Measurements from ENCODE around the gene MRPL48.
"Not testable (repeated sequence)": the region's sequence is repeated elsewhere in the genome, so short reads cannot be mapped to it uniquely, and the experiment has no call there.

MRPL48 gene

DNA sequence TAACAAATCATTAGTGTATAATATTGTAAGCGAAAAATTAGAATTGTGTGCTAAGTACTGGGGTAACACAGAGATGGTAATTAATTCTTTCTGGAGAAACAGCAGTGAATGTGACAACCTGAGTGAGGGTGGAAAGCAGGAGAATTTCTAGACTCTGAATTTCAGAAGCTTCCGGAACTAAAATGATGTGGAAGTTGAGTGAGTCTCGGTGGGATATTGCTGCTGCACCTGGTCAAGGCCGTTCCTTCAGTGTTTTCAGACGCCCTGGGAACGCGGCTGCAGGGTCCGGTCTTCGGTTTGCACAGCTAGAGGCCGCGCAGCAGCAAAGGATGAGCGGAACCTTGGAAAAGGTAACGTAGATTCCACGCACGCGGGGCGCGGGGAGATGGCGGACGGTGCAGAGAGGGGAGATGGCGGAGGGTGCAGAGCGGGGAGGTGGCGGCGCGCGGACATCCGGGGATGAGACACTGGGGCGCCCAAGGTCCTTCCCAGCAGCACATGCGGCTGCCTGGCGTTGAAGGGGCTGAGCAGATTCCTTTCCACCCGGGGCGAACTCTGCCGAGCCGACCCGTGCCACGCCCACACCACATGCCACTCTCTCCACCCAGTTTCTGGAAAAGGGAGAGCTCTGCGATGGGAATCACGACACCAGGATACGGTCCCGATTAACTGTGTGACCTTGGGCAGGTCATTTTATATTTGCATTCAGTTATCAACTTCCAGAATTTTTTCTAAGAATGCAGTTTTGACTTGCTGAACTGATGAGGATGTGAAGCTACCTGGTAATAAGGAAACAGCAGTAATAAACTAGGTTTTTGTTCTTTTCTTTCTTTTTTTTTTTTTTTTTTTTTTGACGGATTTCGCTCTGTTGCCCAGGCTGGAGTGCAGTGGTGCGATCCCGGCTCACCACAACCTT lies at the start of gene MRPL48:
Gene MRPL48, plus strand, starts transcription at position 232 of the 916 bp plus-strand sequence. Its CDS starts 98 bp downstream, at position 330.
- peak; percentile 86 for DNase-seq

DNA sequence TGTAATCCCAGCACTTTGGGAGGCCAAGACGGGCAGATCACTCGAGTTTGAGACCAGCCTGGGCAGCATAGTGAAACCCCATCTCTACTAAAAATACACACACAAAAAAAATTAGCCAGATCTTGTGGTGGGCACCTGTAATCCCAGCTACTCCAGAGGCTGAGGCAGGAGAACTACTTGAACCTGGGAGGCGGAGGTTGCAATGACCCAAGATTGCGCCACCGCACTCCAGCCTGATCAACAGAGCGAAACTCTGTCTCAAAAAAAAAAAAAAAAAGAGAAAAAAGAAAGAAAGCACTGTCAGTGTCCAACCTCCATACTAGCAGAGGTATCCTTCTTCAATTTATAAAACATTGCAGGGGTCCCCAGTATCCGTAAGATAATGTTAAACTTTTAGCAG lies 44.6 kb upstream of the MRPL48 start:
- DNase-seq, result no peak

DNA sequence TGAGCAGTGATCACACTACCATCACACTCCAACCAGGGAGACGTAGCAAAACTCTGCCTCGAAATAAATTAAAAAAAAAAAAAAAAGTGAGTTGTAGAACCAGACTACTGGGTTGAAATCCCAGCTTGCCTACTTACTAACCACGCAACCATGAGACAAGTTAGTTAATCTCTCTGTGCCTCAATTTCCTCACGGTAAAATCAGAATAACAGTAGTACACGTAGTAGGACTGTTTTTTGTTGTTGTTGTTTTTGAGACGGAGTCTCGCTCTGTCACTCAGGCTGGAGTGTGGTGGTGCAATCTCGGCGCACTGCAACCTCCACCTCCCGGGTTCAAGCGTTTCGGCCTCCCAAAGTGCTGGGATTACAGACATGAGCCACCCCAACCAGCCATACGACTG lies 41.0 kb upstream of the MRPL48 start:
- no peak for DNase-seq

DNA sequence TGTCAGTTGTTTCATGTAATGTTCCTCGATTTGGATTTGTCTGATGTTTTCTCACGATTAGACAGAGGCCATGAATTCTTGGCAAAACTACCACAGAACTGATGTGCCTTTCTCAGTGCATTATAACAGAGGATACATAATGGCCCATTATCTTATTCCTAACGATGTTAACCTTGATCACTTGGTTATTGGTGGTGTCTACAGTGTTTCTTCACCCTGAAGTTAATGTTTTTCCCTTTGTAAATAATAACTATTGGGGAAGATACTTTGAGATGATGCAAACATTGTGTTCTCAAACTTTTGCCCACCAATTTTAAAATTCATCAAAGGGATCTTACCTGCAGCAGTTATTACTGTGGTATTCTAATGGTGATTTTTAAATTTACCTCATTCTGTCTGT lies 39.9 kb upstream of the MRPL48 start:
- no peak for DNase-seq

DNA sequence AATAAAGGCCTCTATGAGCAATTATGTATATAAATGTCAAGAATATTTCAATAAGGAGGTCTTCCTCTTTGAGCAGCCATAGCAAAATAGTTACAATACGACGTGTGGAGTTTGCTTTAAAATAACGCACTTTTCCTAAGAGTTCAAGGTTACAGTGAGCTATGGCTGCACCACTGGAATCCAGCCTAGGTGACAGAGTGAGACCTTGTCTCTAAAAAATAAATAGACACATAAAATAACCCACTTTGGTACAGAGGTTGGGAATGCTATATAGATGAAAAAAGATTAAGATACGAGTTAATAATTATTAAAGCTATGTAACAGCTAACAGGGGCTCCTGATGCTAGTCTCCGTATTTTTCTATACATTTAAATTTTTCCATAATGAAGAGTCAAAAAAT lies 39.4 kb upstream of the MRPL48 start:
- no peak for DNase-seq

DNA sequence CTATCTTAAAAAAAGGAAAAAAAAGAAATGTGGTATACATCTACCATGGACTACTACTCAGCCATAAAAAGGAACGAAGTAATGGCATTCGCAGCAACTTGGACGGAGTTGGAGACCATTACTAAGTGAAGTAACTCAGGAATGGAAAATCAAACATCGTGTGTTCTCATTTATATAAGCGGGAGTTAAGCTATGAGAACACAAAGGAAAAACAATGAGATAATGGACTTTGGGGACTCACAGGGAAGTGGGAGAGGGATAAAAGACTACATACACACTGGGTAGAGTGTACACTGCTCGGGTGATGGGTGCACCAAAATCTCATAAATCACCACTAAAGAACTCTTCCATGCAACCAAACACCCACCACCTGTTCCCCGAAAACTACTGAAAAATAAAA lies 38.6 kb upstream of the MRPL48 start:
- no peak for DNase-seq

DNA sequence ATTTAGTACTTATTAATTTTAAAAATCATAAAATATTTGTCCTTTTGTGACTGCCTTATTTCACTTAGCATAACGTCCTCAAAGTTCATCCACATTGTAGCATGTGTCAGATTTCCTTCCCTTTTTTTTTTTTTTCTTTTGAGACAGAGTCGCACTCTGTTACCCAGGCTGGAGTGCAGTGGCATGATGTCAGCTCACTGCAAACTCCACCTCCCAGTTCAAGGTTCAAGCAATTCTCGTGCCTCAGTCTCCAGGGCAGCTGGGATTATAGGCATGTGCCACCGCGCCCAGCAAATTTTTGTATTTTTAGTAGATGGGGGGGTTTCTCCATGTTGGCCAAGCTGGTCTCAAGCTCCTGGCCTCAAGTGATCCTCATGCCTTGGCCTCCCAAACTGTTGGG lies 37.4 kb upstream of the MRPL48 start:
- DNase-seq, result no peak

DNA sequence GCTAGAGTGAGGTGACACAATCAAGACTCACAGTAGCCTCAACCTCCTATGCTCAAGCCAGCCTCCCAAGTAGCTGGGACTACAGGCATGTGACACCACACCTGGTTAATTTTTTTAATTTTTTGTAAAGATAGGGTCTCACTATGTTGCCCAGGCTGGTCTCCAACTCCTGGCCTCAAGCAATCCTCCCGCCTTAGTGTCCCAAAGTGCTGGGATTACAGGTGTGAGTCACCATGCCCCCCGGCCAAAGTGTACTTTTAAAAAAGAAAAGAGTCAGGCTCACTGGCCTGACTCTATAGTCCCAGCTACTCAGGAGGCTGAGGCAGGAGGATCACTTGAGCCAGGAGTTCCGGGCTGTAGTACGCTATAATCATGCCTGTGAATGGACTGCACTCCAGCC lies 36.8 kb upstream of the MRPL48 start:
- not testable (repeated sequence) for DNase-seq

DNA sequence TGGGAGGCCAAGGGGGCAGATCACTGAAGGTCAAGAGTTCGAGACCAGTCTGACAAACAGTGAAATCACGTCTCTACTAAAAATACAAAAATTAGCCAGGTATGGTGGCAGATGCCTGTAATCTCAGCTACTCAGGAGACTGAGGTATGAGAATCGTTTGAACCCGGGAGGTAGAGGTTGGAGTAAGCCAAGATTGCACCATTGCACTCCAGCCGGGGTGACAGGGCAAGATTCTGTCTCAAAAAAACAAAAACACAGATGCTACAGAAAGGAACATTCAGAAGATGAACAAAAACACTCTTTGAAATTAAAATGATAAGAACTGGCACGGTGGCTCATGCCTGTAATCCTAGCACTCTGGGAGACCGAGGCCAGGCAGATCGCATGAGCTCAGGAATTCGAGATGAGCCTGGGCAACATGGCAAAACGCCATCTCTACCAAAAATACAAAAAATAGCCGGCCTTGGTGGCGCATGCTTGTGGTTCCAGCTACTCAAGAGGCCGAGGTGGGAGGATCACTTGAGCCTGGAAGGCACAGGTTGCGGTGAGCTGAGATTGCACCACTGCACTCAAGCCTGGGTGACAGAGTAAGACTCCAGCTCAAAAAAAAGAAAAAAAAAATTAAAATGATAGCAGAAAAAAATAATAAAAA lies 35.3 kb upstream of the MRPL48 start:
- DNase-seq, result no peak

DNA sequence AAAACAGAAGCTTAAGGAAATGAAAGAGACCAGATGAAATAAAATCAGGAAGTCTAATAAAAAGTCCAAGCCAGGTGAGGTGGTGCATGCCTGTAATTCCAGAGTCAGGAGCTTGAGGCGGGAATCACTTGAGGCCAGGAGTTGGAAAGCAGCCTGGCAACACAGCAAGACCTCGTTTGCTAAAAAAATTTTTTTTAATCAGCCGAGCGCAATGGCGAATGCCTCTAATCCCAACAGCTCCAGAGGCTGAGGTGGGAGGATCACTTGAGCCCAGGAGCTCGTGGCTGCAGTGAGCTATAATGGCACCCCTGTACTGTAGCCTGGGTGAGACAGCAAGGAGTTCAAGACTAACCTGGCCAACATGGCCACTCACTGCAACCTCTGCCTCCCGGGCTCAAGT lies 34.8 kb upstream of the MRPL48 start:
- DNase-seq, result no peak

DNA sequence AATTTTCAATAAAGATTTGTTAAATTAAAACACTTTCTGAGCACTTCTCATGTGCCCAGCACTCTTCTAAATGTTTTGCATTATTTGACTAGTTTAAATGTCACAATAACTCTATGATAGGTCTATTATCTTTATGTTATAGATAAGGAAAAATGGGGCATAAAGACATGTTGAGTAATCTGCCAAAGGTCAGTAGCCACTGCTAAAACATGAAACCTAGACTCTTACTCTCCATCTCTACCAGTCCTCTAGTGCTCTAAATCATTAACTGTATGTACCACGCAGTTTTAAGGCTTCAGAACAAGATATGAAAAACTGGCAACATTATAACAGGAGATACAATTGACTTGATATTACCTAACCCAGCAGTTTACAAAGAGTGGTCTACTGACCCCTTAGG lies 33.7 kb upstream of the MRPL48 start:
- no peak for DNase-seq

DNA sequence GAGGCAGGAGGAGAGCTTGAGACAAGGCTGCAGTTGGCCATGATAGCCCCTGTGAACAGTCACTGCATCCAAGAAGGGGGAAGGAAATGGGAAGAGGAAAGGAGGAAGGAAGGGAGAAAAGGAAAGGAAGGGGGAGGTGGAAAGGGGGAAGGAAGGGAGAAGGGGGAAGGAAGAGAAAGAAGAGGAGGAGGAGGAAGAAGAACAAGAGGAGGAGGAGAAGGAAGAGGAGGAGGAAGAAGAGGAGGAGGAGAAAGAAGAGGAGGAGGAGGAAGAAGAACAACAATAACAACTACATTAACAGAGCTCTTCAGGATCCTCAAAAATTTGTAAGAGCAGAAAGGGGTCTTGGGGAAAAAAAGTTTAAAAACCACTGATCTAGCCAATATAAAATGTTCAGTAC lies 32.0 kb upstream of the MRPL48 start:
- no peak for DNase-seq

DNA sequence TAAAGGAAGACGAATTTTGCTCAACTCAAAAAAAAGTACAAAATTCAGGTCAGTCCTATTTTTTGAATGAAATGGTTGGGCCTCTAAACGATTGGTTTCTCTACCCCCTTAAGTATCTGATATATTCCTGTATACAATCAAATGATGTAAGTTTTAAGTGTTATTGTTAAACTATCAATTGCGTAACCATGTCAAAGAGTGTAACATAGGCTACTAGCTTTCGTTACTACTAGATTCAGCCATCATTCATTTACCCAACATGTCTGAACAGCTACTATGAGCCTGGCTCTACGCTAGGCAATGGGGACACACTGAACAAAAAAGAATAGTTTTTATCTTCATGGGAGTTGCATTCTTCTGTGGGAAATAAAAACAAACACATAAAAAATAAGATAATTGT lies 30.1 kb upstream of the MRPL48 start:
- no peak for DNase-seq

DNA sequence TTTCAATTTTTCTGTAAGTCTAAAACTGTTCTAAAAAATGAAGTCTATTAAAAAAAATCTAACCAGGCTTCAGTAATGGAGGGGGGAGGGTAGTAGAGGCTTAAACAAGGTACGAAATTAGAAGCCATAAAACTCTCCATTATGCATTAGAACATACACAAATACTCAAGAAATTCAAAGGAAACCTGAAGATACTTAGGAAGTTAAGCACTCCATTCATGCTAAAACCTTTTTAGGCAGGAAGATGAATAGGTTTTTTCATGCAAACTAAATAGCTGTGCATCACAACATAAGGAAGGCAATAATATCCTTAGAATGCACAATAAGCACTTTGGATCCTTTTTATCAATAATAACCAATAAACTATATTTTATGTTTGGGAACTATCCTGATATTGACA lies 29.2 kb upstream of the MRPL48 start:
- DNase-seq, result no peak

DNA sequence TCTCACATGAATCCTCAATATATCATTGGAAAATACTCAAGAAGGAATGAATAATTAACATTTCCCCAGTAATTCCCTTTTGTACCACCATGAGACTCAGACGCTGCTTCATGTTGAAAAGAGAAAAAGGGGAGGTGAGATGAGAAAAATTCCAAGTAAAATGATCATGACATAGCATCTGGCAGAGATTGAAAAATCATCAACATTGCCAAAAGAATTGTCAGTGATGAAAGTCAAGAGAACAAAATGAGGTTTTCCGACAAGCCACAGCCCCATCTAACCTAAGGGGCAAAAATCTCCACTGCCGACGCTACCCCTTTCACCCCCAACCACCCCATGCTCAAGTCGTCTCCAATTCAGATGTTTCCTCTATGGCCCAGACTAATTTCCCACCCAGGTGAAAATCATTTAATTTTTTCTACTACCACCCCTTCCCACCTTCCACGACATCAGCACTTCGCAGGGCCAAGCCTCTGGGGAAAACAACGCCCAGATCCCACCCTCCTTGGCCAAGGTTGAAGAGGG lies 28.0 kb upstream of the MRPL48 start:
- DNase-seq, result no peak

DNA sequence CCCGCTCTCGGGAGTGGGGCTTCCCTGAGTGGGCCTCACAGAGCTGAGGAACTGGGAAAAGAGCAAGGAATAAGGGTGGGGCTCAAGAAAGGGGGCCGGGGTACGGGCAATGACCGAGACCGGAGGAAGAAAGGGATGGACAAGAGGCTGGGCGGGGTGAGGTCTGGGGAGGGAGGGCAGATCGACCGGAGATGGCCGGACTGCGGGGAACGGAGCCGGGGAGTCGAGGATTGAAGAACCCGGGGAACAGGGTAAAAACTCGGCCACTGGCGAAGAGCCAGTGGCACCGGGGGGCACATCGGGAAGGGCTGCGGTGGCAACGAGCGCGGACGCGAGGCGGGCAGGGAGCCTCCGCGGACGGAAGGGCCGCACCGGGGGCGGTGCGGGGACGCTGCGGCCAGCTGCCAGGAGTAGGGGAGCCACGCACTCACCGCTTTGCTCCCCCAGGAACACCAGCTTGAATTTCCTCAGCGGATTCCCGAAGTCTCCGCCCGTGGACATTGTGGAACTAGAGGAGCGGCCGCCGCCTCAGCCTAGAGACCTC lies 27.5 kb upstream of the MRPL48 start:
- DNase-seq, result no peak

DNA sequence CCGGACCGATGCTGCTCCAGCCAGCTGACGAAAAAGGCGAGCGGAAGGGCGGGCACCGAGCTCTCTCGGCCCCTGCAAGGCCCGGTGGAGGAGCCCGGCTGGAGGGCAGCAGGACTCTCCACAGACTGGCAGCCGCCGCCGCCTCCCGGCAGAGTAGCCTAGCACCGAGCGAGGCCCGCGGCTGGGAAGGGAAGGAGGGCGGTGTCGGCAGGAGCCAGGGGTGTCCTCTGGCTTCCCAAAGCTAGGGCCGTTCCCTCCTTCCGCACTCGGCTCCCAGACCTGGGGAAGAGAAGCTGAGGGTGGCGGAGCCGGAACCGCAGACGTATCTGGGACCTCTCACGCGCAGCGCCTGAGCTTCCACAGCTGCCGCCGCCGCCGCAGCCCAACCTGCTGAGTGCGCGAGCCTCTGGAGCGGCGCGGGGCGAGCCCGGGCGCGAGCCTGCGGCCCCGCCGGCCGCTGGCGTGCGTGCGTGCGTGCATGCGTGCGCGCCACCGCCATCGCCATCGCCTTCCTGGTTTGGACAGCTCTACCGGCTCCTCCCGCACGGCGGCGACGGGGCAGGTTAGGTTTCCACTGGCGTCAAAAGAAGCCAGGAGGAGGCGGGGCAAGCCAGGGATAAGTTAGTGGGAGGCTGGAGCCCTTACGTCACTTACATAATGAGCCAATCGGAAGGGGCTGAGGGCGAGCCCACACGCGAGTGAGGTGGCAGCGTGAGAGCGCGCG lies 26.8 kb upstream of the MRPL48 start, which contains the start of gene RAB6A:
Gene RAB6A, minus strand, starts transcription at position 396 of the 724 bp plus-strand sequence. CDS start 439 bp downstream, outside the sequence.
- DNase-seq, result peak; percentile 99

DNA sequence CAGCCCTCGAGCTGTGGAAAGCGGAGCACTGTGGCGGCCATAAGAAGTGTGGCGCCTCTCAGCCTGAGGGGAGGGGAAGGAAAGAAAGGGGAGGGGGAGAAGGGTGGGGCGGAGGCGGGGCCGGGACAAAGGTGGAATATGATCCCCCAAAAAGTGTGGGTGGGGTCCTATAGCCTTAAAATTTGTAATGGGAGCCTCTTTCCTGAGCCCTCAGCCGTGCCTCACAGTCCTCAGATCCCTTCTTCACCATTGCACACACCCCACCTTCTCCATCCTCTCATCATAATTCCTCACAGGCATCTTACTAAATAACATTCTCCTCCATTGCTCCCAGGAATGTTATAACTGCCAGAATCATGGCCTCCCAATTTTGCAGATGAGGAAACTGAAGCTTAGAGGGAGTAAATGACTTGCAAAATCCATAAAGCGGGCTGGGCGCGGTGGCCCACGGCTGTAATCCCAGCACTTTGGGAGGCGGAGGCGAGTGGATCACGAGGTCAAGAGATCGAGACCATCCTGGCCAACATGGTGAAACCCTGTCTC lies 26.2 kb upstream of the MRPL48 start:
- no peak for DNase-seq

DNA sequence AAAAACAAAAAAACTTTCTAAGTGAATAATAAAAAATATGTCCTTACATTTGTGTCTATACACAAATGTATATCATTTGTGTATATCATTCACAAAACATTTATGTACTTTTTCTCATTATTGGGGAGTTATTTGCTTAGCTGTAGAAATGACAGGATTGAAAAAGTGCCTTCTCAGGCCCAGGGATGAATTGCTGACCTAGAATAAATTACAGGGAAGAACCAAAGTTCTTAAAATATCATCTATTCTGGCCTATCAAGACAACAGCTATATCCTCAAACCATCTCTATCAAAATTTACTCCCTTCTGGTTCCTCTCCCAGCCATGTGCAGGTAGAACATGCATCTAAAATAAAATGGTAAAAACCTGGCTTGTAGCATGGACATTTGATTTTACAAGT lies 24.9 kb upstream of the MRPL48 start:
- DNase-seq, result no peak

DNA sequence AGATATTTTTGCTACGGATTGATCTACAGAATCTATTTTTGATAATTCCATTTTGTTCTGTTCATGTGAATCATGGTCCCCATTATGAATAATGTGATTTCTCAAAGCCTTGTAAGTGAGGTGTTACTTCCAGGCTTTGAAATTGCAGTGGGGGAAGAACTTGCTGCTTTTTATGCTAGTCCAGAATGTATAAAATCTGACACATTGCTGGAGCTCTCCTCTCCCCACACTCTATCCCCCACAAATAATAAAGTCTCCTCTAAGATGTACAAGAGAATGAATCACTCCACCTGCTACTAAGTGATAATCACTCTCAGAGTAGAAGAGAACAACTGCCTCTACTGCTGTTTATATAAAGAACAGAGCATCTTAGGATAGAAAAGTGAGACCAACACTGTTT lies 20.9 kb upstream of the MRPL48 start:
- DNase-seq, result no peak

DNA sequence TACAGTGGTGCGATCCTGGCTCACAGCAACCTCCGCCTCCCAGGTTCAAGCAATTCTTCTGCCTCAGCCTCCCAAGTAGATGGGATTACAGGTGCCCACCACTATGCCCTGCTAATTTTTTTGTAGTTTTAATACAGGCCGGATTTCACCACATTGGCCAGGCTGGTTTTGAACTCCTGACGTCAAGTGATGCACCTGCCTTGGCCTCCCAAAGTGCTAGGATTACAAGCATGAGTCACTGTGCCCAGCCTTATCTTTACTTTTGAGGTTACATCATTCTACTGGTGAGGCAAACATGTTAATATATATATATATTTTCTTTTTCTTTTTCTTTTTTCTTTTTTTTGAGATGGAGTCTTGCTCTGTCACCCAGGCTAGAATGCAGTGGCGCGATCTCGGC lies 16.9 kb upstream of the MRPL48 start:
- DNase-seq, result not testable (repeated sequence)

DNA sequence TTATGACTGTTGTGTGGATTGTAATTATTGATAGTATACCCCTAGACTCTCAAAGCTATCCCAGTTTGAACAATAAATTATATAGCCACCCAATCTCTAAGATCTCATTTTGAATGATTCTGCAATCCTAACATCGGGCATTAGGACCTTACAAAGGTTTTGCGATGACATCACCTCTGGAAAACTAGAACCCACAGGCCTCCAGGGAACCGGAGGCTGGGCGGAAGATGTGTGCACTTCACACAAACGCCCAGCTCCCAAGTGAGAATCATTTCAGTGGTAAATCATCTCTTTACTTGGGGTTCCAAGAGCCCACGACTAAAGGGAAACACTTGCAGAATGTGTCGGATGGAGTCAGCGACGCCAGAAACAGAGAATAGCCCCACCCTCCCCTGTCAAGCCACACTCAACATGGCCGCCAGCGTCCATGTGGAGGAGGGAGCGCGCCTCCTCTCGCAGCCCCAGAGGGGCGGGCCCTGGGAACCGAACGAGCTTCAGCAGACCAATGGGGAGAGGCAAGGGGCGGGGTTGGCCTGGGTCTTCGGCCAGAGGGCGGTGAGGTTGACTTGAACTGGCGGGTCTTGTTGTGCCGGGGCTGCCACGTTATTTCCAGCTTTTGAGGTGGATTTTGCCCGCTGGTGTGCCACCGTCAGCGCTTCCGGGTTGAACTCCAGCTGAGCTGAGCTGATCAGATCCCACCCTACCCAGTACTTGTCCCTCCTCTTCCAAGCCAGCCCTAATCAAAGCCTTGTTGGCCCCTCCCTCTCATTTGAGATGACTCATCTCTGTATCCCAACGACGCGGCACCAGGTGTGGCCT lies 8.4 kb upstream of the MRPL48 start:
- peak; percentile 97 for DNase-seq

Data from NCI-H1417 treated with DMSO at 0.1 percent for 48 hours (cell line).